ENCODE measurements around the gene EXOC6B.
"Not testable (repeated sequence)": the region's sequence is repeated elsewhere in the genome, so short reads cannot be mapped to it uniquely, and the experiment has no call there.

EXOC6B gene

DNA sequence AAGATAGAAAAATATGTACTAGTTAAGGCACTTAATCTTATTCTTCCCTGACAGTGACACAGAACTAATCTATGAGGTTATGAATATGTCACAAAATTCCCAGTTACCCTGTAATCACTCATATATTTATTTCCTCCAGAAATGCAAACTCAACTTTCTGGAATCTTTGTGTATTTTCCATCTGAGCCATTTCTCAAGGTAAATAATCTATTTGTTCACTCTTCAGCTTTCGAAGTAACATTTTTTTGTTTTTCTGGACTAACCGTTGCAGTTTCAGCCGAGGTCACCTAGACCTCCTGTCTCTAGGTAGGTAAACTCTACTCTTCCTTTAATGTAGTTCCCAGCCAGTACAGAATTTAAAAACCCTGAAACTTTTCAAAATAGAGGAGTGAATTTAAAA is 250.9 kb downstream of the EXOC6B start:
- Histone ChIP-seq H3K9me3 (ENCODE audit: control insufficient read depth, low read length) (no peaks in the 10 kb centered on the region), H3K4me1 (ENCODE audit: control insufficient read depth, insufficient read depth, low read length, poor library complexity, severe bottlenecking) (no peaks in the 10 kb centered on the region), H3K27me3 (replicated peaks; ENCODE audit: control insufficient read depth, insufficient read depth, low read length, poor library complexity, severe bottlenecking) (no peaks in the 10 kb centered on the region), H3K27ac (ENCODE audit: insufficient read depth, low read length, poor library complexity, severe bottlenecking) (no peak overlapping the region), H3K36me3 (ENCODE audit: control insufficient read depth, insufficient read depth, low read length) (no peaks in the 10 kb centered on the region), H3K4me3 (ENCODE audit: insufficient read depth, low read depth, low read length, poor library complexity, severe bottlenecking) (no peak overlapping the region)
- no peak for DNase-seq

DNA sequence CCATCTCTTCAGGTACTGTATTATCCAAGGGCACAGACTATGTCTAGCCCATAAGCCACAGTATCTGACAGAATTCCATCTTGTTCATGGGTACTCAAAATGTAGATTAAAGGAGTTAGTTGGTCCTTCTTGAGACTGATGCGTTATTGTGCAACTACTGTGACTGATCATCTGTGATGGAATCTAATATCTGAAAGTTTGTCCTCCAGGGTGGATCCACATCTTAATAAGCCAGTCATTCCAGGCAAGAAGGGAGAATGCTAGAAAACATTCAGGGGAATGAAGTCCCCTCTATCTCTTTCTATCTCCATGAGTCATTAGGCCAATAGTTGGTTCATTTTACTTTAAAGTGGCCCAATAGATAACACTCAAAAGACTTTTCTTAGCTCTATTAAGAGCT is 252.6 kb downstream of the EXOC6B start:
- Histone ChIP-seq H3K27me3 (replicated peaks; ENCODE audit: control insufficient read depth, insufficient read depth, low read length, poor library complexity, severe bottlenecking) (no peaks in the 10 kb centered on the region), H3K36me3 (ENCODE audit: control insufficient read depth, insufficient read depth, low read length) (no peaks in the 10 kb centered on the region), H3K4me1 (ENCODE audit: control insufficient read depth, insufficient read depth, low read length, poor library complexity, severe bottlenecking) (no peaks in the 10 kb centered on the region), H3K4me3 (ENCODE audit: insufficient read depth, low read depth, low read length, poor library complexity, severe bottlenecking) (no peak overlapping the region), H3K27ac (ENCODE audit: insufficient read depth, low read length, poor library complexity, severe bottlenecking) (no peak overlapping the region), H3K9me3 (ENCODE audit: control insufficient read depth, low read length) (no peaks in the 10 kb centered on the region)
- no peak for DNase-seq

DNA sequence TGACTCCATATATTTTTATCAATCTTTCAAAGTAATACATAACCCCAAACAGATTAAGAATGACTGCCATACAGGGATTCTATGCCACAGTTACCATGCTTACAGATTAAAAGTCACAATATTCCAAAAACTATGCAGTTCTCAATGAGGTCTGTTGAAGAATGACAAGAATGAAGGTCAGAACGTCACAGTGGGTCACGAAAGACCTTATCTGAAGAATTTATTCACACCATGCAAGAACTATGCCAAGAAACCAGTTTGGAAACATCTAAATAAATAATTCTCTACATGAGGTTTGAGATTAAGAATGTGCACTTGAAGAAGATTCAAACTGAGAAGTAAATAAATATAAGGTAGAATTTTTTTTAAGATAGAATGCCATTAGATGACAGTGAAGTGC is 253.3 kb downstream of the EXOC6B start:
- Histone ChIP-seq H3K4me1 (ENCODE audit: control insufficient read depth, insufficient read depth, low read length, poor library complexity, severe bottlenecking) (no peaks in the 10 kb centered on the region), H3K27me3 (replicated peaks; ENCODE audit: control insufficient read depth, insufficient read depth, low read length, poor library complexity, severe bottlenecking) (no peaks in the 10 kb centered on the region), H3K9me3 (ENCODE audit: control insufficient read depth, low read length) (no peaks in the 10 kb centered on the region), H3K27ac (ENCODE audit: insufficient read depth, low read length, poor library complexity, severe bottlenecking) (no peak overlapping the region), H3K4me3 (ENCODE audit: insufficient read depth, low read depth, low read length, poor library complexity, severe bottlenecking) (no peak overlapping the region), H3K36me3 (ENCODE audit: control insufficient read depth, insufficient read depth, low read length) (no peaks in the 10 kb centered on the region)
- DNase-seq = no peak

DNA sequence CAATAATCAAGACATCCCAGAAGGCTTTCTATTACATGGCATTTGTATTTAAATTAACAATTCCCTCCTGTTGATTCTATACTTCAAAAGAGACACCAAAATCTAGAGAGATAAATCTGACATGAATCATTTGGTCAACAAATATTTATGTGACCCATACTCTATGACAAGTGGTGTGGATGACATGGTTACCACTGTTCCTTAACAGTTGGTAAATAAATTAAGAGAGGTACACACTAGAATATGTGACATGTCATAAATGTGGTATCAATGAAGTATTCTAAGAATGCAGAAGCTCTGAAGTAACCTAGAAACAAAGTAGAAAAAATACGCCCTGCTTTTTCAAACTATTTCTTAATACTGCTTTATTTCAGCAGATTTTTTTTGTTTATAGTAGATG is 255.4 kb downstream of the EXOC6B start:
- Histone ChIP-seq H3K27me3 (replicated peaks; ENCODE audit: control insufficient read depth, insufficient read depth, low read length, poor library complexity, severe bottlenecking) (no peaks in the 10 kb centered on the region), H3K36me3 (ENCODE audit: control insufficient read depth, insufficient read depth, low read length) (no peaks in the 10 kb centered on the region), H3K27ac (ENCODE audit: insufficient read depth, low read length, poor library complexity, severe bottlenecking) (no peak overlapping the region), H3K9me3 (ENCODE audit: control insufficient read depth, low read length) (no peaks in the 10 kb centered on the region), H3K4me3 (ENCODE audit: insufficient read depth, low read depth, low read length, poor library complexity, severe bottlenecking) (no peak overlapping the region), H3K4me1 (ENCODE audit: control insufficient read depth, insufficient read depth, low read length, poor library complexity, severe bottlenecking) (no peaks in the 10 kb centered on the region)
- no peak for DNase-seq

DNA sequence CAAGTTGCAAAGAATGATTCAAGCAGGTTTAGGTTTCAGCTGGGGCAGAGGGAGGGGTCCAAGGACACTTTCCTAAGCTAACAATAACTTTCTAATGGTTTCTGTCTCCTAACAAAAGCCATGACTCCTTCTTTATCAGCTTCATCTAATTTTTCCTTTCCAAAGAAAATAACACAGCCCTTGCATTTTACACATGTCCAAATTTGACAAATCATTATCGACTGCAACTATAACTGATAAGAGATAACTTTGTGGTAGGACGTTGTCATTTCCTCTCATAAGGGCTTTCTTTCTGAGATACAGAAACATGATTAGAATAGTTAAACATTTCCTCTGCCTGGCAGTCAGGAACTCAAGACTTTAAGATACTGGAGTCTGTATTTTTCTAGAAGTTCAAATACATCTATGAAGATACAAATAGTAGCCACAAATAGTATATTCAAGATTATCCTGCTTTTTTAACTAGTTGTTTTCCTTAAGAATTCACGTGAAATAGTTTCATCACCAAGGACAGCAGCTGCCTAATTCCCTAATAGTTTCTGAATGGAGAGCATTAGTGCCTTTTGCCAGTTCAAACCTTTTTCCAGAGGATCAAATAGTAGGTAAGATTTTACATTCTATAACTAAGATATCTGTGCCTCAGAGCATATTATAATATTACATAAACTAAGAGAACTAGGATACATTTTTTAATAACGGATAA is 263.2 kb downstream of the EXOC6B start:
- Histone ChIP-seq H3K27me3 (replicated peaks; ENCODE audit: control insufficient read depth, insufficient read depth, low read length, poor library complexity, severe bottlenecking) (no peaks in the 10 kb centered on the region), H3K4me3 (ENCODE audit: insufficient read depth, low read depth, low read length, poor library complexity, severe bottlenecking) (no peak overlapping the region), H3K4me1 (ENCODE audit: control insufficient read depth, insufficient read depth, low read length, poor library complexity, severe bottlenecking) (no peaks in the 10 kb centered on the region), H3K9me3 (ENCODE audit: control insufficient read depth, low read length) (no peaks in the 10 kb centered on the region), H3K27ac (ENCODE audit: insufficient read depth, low read length, poor library complexity, severe bottlenecking) (no peak overlapping the region), H3K36me3 (ENCODE audit: control insufficient read depth, insufficient read depth, low read length) (no peaks in the 10 kb centered on the region)
- DNase-seq = no peak

DNA sequence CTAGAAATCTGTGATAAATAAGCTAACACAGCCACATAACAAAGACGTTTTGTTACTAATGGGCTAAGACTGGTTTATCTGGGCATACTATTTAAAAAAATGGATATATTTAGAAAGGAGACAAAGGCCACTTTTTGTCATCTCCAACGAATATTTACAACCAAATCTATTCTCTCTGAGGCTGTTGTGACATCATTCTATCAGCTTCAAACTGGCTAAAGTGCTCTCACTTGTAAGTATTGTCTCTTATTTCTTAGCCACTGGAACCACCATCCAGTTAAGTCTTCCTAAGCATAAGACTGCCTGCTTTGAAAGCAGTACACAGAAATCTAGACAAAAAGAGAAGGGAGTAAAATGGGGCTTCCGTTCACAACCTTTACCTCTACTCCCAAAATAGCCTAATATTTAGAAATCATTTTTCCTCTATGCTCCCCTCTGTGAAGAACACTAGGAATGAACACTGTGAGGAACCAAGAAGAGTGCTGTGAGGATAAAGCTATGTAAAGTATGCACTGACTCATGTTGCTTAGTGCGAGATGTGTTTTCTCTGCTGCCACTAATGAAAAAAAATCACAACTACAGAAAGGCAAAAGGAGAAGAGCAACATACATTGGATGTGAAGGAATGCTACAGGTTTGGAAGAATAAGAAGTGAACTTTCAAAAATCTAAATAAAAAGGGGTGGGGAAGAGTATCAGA is 264.1 kb downstream of the EXOC6B start:
- H3K4me1 ChIP-seq (ENCODE audit: control insufficient read depth, insufficient read depth, low read length, poor library complexity, severe bottlenecking) = no peaks in the 10 kb centered on the region
- no peak for DNase-seq
- no peaks in the 10 kb centered on the region for H3K9me3 ChIP-seq (ENCODE audit: control insufficient read depth, low read length)
- no peak overlapping the region for H3K4me3 ChIP-seq (ENCODE audit: insufficient read depth, low read depth, low read length, poor library complexity, severe bottlenecking)
- H3K27me3 ChIP-seq (replicated peaks; ENCODE audit: control insufficient read depth, insufficient read depth, low read length, poor library complexity, severe bottlenecking) = no peaks in the 10 kb centered on the region
- no peaks in the 10 kb centered on the region for H3K36me3 ChIP-seq (ENCODE audit: control insufficient read depth, insufficient read depth, low read length)
- no peak overlapping the region for H3K27ac ChIP-seq (ENCODE audit: insufficient read depth, low read length, poor library complexity, severe bottlenecking)

DNA sequence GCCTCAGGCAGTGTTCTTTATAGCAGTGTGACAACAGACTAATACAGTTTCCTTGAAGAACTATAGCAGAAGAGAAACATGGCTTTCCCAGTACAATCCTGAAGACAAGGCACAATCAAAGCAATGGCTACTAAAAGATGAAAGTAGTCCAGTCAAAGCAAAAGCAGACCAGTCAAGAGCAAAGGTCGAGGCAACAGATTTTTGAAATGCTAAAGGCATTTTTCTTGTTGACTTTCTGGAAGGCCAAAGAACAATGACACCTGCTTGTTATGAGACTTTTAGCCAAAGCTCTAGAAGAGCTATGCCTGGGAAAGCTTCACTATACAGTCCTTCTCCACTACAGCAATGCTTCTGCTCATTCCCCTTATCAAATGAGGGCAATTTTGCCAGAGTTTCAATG is 269.9 kb downstream of the EXOC6B start:
- H3K27me3 ChIP-seq (replicated peaks; ENCODE audit: control insufficient read depth, insufficient read depth, low read length, poor library complexity, severe bottlenecking) = no peaks in the 10 kb centered on the region
- no peaks in the 10 kb centered on the region for H3K36me3 ChIP-seq (ENCODE audit: control insufficient read depth, insufficient read depth, low read length)
- DNase-seq = no peak
- no peaks in the 10 kb centered on the region for H3K4me1 ChIP-seq (ENCODE audit: control insufficient read depth, insufficient read depth, low read length, poor library complexity, severe bottlenecking)
- H3K4me3 ChIP-seq (ENCODE audit: insufficient read depth, low read depth, low read length, poor library complexity, severe bottlenecking) = no peak overlapping the region
- no peaks in the 10 kb centered on the region for H3K9me3 ChIP-seq (ENCODE audit: control insufficient read depth, low read length)
- no peak overlapping the region for H3K27ac ChIP-seq (ENCODE audit: insufficient read depth, low read length, poor library complexity, severe bottlenecking)

DNA sequence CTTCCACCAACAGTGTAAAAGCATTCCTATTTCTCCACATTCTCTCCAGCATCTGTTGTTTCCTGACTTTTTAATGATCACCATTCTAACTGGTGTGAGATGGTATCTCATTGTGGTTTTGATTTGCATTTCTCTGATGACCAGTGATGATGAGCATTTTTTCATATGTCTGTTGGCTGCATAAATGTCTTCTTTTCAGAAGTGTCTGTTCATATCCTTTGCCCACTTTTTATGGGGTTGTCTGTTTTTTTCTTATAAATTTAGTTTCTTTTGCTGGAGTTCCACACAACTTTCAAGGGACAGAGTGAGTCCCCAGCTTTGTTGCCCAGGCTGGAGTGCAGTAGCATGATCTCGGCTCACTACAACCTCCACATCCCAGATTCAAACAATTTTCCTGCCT is 270.5 kb downstream of the EXOC6B start:
- not testable (repeated sequence) for H3K4me3 ChIP-seq (ENCODE audit: insufficient read depth, low read depth, low read length, poor library complexity, severe bottlenecking); H3K27ac ChIP-seq (ENCODE audit: insufficient read depth, low read length, poor library complexity, severe bottlenecking); H3K27me3 ChIP-seq (replicated peaks; ENCODE audit: control insufficient read depth, insufficient read depth, low read length, poor library complexity, severe bottlenecking); H3K4me1 ChIP-seq (ENCODE audit: control insufficient read depth, insufficient read depth, low read length, poor library complexity, severe bottlenecking); H3K9me3 ChIP-seq (ENCODE audit: control insufficient read depth, low read length); DNase-seq; H3K36me3 ChIP-seq (ENCODE audit: control insufficient read depth, insufficient read depth, low read length)

DNA sequence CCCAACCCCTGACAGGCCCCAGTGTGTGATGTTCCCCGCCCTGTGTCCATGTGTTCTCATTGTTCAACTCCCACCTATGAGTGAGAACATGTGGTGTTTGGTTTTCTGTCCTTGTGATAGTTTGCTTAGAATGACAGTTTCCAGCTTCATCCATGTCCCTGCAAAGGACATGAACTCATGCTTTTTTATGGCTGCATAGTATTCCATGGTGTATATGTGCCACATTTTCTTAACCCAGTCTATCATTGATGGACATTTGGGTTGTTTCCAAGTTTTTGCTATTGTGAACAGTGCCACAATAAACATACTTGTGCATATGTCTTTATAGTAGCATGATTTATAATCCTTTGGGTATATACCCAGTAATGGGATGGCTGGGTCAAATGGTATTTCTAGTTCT is 270.9 kb downstream of the EXOC6B start:
- H3K27ac ChIP-seq (ENCODE audit: insufficient read depth, low read length, poor library complexity, severe bottlenecking); DNase-seq; H3K9me3 ChIP-seq (ENCODE audit: control insufficient read depth, low read length); H3K4me1 ChIP-seq (ENCODE audit: control insufficient read depth, insufficient read depth, low read length, poor library complexity, severe bottlenecking); H3K4me3 ChIP-seq (ENCODE audit: insufficient read depth, low read depth, low read length, poor library complexity, severe bottlenecking); H3K27me3 ChIP-seq (replicated peaks; ENCODE audit: control insufficient read depth, insufficient read depth, low read length, poor library complexity, severe bottlenecking); H3K36me3 ChIP-seq (ENCODE audit: control insufficient read depth, insufficient read depth, low read length): not testable (repeated sequence)

DNA sequence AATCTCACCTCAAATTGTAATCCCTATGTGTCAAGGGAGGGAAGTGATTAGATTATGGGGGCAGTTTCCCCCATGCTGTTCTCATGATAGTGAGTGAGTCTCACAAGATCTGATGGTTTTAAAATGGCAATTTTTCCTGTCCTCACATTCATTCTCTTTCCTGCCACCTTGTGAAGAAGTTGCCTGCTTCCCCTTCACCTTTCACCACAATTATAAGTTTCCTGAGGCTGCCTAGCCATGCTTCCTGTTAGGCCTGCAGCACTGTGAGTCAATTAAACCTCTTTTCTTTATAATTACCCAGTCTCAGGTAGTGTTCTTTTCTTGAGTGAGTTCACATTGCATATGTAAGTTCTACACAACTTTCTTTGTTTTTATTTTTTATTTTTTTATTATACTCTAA is 271.5 kb downstream of the EXOC6B start:
- H3K9me3 ChIP-seq (ENCODE audit: control insufficient read depth, low read length) = no peaks in the 10 kb centered on the region

More for the DNA sequence above, 271.5 kb downstream of the EXOC6B start:
- Histone ChIP-seq H3K4me3 (ENCODE audit: insufficient read depth, low read depth, low read length, poor library complexity, severe bottlenecking) (no peak overlapping the region), H3K27ac (ENCODE audit: insufficient read depth, low read length, poor library complexity, severe bottlenecking) (no peak overlapping the region), H3K36me3 (ENCODE audit: control insufficient read depth, insufficient read depth, low read length) (no peaks in the 10 kb centered on the region), H3K4me1 (ENCODE audit: control insufficient read depth, insufficient read depth, low read length, poor library complexity, severe bottlenecking) (no peaks in the 10 kb centered on the region), H3K27me3 (replicated peaks; ENCODE audit: control insufficient read depth, insufficient read depth, low read length, poor library complexity, severe bottlenecking) (no peaks in the 10 kb centered on the region)
- DNase-seq = no peak

Measured in effector memory CD4-positive, alpha-beta T cell (primary cell).